Medulla oblongata (tissue), 1 donor: ENCODE data around the gene RIC1.
"Not testable (repeated sequence)": the region's sequence is repeated elsewhere in the genome, so short reads cannot be mapped to it uniquely, and the experiment has no call there.

Source experiments
- DNase-seq: peaks from one replicate; pipeline ENCODE4 v3.0.0-alpha.2; 2015; ENCODE audit errors: extremely low spot score

The RIC1 gene

DNA sequence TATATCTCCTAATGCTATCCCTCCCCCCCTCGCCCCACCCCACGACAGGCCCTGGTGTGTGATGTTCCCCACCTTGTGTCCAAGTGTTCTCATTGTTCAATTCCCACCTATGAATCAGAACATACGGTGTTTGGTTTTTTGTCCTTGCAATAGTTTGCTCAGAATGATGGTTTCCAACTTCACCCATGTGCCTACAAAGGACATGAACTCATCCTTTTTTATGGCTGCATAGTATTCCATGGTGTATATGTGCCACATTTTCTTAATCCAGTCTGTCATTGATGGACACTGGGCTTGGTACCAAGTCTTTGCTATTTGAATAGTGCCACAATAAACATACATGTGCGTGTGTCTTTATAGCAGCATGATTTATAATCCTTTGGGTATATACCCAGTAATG lies 93.8 kb downstream of the RIC1 start:
- not testable (repeated sequence) for DNase-seq

DNA sequence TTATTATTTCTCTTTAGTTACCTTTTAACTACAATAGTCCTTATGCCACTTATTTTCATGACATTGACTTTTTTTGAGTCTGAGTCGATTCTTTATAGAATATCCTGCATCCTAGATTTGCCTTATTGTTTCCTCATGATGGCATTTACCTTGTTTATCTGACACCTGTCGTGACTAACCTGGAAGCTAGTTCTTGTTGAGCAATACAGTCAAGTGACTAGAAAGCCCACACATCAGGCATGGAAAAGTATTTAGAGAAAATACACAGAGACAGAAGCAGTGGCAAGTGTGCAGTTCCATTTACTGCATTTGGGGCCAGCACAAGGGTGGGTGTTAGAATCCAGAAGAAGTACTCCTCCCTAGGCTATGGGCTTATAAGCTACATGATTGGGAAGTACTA lies 106.2 kb downstream of the RIC1 start:
- no peak for DNase-seq

DNA sequence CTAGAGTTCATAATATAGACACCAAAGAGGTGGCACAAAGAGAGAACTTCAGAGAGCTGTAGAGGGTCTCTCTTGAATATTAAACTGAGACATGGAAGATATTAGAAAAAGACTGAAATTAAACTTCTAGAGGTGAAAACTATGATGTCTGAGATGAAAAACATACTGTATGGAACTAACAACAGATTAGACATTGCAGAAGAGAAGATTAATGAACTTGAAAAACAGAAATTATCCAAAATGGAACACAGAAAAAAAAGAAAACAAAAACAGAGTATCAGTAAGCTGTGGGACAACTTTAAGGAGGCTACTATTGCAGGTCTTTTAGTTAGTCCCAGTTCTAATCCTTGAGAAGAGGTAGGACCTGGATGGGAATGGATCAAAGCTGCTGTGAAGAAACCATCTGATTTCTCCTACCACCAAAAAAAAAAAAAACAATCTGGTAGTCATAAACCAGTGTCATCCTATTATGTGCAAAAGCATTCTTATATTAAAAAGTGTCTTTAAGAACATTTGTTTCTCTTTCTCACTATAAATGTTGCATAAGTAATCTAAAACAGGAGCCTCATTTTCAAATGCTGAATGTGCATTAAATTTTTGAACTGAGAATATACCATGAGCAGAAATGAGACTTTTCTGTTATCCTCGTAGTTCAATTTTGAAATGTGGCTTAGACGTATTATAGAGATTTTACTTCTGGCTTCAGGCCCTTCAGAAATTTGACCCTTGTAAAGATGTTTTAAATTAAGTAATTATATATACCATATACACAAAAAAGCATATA lies 107.8 kb downstream of the RIC1 start:
- no peak for DNase-seq

DNA sequence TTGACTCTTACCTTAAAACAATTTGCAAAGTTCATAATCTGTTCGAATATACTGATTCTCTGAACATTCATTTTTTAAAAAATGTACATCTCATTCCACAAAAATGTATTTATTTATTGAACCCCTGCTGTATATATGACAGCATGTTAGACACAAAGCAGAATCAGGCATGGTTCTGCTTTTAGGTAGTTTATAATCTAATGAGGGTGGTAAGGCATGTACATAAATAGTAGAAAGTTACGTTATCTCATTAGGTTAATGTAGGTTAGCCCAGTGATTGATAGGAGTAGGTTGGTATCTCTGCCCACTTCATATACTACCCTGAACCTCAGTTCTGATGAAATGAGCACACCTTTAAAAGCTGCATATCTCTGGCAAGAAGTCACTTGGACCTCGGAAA lies 114.2 kb downstream of the RIC1 start:
- no peak for DNase-seq

DNA sequence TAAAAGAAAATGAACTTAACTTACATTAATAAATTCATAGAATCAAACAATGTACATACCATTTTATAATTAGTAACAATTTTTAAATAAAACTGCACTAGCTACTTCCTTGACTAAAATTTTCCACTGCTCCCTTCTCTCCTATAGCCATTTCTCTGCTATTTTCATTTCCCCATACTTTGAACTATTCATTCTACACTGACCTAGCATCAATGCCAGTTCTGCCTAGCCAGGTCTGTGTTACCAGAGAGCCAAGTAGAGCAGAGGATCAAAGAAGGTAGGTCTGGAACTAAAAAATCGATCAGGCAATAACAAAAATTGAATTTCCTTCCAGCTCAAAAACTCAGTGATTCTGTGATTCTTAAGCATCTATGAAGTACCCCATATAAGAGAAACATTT lies 119.5 kb downstream of the RIC1 start:
- no peak for DNase-seq

DNA sequence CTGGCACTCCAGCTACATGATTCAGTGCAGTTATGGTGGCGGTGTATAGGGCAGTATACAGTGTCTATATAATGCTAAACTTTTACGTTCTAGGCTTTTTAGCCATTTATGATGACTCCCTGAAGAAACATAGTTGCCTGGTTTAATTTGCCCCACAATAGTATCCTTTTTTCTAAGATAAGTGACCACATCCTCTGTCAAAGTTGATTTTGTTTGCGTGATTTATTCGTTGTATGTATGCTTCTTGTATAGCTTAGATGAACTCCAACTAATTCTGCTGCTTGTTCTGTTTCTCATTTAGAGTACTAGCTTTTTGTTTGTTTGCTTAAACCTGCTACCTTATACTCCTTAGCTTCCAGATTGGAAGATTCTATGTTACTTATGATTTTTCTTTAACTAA lies 120.4 kb downstream of the RIC1 start:
- no peak for DNase-seq

DNA sequence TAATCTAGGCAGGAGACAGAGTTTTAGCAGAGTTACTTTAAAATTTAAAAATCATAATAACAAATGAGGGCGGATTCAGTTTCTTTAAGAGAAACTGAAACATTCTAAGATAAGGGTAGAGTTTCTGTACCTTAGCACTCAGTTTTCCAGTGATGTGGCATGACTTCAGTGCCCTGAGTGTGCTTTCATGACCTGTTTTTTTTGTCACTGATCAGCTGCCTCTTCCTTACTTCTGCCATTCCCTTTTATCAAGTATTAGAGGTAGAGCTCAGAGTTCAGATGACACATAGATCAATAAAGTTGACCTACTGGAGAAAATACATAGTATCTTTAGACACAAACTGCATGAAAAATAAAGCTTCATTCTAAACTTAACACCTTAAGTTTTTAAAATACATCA lies 121.7 kb downstream of the RIC1 start:
- no peak for DNase-seq

DNA sequence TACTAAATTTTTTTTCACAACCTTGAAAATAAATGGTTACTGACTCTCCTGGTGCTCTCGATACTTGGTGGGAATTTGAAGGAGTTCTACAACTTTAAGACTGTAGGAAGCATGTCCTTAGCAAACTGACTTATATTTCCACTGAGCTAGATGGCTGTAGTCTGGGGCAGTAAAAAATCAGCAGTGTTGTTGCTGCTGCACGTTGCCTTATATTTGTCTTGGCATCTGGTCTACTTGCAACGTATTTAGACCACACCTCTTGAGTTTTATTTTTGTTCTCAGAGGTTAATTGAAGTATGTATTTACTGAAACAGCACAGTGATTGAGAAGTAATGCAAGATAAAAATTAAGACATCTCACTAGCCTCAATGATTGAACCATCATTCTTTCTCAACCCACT lies 127.7 kb downstream of the RIC1 start:
- no peak for DNase-seq

DNA sequence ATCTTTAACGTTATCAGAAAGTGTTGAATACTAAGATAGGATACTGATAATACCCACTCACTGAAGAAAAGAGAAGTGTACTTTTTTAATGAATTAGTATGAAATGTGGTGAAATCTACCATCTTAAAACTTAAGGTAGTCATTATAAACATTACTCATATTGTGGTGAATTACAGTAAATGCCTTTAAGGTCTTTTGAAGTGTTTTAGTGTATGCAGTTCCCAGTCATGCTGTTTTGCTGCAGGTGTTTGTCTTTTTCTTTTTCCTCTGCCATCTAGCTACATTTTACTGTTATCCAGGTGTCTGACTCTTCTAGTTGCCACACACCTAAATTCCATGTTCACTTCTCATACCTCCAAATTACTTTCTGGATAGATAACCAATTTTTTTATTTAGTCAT lies 131.4 kb downstream of the RIC1 start:
- DNase-seq = no peak

DNA sequence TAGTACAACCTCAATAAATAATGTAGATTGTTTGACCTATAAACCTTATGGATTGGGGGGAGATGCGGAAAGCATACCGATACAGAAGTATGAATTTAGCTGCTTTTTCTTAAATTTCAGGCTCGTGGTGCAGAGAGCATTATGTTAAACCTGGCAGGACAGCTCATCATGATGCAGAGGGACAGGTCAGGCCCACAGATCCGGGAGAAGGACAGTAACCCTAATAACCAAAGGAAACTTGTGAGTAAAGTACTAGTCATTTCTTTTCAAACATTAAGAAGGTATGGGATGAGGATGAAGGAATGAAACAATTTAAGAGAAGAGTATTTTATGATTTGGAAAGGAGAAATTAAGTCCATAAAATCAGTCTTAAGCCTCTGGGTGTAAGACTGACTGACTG lies 133.5 kb downstream of the RIC1 start:
- no peak for DNase-seq

DNA sequence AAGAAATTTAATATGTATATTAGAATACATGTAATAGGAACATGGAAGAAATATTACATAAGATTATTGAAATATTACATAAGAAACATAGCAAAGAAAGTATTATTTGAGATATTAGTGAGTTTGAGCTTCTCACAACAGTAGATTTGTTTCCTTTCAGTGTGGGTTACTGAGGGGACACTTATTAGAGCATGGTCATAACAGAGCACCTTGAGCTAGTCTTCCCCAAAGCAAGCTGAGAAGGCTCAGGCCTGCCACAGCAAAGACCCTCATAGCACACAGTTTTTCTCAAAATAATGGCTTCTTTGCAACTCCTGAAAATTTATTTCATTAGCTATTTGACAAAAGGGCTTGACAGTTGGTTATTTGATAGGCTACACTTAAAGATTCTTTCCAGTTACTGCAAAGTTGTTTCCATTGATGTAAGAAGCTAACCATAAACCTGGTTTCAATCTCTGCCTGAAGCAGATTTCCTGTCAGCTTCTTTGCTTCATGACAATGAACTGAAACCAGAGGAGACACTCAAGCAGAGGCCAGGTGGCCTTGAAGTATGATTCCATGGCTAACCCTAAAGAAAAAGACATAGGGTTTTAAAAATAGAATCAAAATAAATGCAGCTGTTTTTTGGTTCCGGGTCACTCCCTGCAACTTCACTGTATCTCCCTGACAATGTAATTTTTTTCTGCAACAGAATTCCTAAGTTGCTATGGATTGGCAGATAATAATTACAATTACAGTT lies 135.4 kb downstream of the RIC1 start:
- no peak for DNase-seq

DNA sequence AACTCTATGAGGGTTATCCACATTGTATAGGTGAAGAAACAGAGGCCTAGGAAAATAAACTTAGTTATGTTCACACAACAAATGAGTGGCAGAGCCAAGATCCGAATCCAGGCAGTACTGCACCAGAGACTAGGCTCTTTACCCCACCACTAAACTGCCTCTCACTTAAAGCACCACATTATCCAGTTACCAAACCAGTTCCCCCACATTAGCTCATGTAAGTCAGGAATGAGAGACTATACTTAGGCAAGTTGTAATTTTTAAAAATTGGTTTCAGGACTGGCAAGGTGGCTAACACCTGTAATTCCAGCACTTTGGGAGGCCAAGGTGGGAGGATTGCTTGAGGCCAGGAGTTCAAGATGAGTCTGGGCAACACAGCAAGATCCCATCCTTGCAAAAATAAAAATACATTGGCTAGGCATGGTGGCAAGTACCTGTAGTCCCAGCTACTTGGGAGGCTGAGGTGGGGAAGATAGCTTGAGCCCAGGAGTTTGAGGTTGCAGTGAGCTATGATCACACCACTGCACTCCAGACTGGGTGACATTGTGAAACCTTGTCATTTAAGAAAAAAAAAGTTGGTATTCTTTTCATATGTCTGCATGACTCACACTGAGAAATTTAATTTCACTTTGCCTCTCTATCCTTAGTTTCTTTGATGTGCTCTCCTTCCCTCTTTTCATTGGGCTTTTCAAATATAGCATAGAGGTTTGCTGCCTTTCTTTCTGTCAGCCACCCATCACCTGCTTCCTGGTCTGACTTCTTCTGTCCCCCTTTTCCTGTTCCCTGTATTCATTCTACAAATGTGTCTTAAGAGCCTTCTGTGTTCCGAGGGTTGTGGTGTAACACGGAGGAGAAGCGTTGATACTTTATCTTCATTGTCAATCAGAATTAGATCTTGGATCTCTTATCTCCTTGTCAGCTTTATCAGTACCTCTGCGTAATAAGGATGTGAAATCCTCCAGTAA lies 139.3 kb downstream of the RIC1 start:
- no peak for DNase-seq

DNA sequence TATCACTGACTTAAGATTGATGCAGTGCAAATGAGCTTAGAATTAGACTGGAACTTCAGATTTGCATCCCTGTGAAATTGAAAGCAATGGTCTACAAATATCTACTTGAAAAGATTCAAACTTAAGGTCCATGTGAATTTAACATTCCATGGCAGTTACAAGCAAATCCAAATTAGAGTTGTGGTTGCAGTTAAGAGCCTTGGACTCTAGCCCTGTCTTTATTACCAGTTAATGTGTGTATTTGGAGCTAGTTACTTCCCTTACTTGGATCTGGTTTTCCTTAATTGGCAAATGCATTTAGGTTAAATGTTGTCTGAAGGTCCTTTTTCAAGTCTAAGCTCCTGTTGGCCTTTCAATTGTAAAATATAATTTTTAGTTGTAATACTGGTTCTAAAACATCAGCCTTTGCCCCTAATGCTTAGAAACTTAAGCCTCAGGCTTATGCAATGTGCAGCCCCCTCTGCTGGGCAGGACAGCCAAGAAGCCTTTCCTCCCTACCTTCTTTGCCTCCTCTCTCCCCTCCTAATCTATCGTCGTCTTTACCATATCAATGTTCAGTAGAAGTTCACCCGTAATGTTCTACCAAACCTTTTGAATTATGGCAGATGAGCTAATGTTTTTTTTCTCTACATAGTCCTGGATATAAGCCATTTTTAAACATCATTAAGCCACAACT lies 144.6 kb downstream of the RIC1 start:
- DNase-seq = no peak

DNA sequence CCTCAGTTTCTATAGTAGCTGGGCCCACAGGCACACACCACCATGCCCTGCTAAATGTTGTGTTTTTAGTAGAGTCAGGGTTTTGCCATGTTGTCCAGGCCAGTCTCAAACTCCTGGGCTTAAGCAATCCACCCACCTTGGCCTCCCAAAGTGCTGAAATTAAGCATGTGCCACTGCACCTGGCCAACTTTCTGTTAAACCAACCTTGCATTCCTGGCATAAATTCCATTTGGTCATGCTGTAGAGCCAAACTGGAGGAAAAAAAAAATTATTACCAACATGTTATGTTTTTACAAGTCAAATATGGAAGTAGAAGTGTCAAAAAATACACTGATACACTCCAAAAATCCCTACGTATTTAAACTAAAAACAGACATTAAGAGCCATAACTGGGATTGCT lies 149.9 kb downstream of the RIC1 start:
- DNase-seq = no peak

DNA sequence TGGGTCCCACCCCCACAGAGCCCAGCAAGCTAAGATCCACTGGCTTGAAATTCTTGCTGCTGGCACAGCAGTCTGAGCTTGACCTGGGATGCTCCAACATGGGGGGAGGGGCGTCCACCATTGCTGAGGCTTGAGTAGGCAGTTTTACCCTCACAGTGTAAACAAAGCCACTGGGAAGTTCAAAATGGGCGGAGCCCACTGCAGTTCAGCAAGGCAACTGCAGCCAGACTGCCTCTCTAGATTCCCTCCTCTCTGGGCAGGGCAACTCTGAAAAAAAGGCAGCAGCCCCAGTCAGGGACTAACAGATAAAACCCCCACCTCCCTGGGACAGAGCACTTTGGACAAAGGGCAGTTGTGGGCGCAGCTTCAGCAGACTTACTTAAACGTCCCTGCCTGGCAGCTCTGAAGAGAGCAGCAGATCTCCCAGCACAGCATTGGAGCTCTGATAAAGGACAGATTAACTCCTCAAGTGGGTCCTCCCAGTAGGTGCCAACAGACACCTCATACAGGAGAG lies 150.9 kb downstream of the RIC1 start:
- not testable (repeated sequence) for DNase-seq

DNA sequence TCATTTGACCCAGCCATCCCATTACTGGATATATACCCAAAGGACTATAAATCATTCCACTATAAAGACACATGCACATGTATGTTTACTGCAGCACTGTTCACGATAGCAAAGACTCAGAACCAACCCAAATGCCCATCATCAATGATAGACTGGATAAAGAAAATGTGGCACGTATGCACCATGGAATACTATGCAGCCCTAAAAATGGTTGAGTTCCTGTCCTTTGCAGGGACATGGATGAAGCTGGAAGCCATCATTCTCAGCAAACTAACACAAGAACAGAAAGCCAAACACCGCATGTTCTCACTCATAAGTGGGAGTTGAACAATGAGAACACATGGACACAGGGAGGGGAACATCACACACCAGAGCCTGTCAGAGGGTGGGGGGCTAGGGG lies 154.5 kb downstream of the RIC1 start:
- DNase-seq = not testable (repeated sequence)

DNA sequence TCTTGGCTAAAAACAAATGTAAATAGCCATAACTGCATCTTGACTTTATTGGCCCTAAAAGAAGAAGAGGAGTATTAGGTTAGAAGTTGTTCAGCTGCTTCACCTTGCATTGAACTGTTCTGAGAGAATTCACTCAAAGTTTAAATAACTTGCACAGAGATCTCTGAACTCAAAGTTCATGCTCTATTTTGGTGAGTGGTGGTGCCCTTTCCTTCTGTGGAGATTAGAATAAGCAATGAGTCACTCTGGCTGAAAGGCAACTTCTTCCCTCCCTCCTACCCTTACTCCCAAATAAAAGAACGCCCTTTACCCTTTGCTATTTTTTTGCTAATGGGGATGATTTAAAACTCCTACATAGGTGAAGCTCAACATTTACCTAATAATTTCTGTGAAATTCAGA lies 155.1 kb downstream of the RIC1 start:
- DNase-seq = no peak

DNA sequence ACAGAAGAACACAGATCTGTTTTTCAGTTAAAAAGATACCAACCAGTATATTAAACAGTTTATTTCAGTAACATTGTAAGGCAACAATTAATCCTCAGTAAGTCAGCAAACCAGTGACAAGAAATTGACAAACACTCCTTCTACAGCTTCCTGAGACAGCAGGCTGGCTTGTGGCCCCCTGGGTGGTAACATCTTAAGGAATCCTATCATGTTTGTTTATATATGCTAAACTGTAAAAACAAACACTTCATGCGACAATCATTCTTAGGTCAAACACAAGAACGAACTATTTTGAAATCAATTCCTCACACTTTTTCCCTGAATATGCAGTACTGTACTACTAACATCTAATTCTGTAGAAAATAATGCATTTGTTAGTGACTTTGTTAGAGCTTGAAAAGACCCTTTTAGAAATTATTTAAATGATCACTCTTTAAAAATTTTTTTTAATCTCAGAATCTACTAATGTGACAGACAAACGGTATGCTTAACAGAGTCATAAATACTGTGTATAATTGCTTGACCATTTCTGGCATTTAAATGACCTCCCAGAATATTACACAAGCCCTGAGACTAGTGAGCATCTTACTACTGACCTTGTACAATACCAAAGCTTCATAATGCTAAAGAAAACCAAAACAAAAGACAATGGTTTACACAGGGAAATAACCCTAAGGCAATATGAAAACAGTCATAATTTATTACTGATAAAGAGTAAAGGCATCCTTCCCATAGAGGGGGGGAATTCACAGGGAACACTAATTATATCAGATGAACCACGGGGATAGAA lies 155.8 kb downstream of the RIC1 start:
- DNase-seq = no peak

DNA sequence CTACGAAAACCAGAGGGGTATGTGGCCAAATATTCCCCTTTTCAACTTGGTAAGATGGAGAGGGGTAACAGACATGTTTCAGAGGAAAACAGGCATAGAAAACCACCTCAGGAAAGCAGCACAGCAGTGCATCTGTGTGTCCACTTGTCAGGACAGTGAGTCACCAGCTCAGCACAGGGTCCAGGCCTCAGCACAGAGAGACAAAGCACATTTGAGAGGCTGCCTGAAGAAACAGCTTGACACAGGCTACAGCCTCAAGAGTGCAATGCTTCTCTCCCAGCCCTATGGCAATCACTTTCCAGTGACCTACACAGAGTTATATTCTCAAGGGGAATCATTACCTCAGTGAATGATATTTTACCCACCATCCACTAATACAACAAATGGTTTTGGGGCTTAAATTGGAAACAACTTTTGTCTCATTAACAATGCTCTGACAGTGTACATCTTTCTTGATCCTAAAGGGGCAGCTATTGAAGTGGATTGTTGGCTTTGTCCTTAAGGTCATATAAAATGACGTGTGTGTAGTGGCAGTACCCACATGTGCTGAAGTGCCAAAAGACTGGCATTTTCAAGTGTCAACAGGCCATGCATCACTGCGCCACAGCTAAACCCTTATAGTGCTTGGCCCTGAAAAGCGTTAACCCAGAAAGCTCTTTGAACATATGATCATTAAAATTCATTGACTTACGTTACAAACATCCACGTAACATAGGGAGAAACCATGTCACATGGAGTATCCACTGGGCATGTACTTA lies 157.6 kb downstream of the RIC1 start:
- DNase-seq = peak; percentile 72

DNA sequence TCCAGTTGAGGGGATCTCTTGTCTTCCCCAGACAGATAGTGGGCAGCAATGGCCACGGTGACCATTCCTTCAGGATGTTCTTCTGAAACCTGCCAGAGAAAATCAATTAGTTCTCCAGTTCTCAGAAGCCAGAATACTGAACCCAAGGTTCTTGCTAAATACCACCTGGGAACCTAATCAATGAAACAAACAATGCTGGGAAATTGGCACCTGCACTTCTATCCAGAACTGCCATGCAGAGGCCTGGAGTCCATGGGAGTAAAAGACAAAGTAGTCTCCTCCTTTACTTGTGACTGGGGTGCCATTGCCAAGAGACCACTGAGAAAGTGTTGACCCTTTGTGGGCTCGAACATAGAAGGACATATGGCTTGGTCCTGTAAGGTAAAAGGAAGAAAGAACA lies 158.3 kb downstream of the RIC1 start:
- DNase-seq = no peak
